Muscle of back (tissue), 11 donors: Measurements from ENCODE around the gene KIR2DL1. TPM values are rescaled to one million over a fixed set of nuclear protein-coding genes. Genes with fewer than 3 reads are reported as not detected.
"Not testable (repeated sequence)": the region's sequence is repeated elsewhere in the genome, so short reads cannot be mapped to it uniquely, and the experiment has no call there.

ENCODE experiments used
- DNase-seq, 3 donors: peaks; one replicate each; pipeline versions ENCODE4 v3.0.0 to v3.0.0-alpha.2; 2013
- polyA plus RNA-seq, 10 donors: library from polyadenylated mRNA; unstranded; fragments of 120-200 nt; gene quantifications; one replicate each; pipeline ENCODE4 v1.2.1, GENCODE V29; 2013; ENCODE audit not compliant: insufficient read length in 10 of 10

The KIR2DL1 gene
- polyA plus RNA-seq, 10 donors = not detected

DNA sequence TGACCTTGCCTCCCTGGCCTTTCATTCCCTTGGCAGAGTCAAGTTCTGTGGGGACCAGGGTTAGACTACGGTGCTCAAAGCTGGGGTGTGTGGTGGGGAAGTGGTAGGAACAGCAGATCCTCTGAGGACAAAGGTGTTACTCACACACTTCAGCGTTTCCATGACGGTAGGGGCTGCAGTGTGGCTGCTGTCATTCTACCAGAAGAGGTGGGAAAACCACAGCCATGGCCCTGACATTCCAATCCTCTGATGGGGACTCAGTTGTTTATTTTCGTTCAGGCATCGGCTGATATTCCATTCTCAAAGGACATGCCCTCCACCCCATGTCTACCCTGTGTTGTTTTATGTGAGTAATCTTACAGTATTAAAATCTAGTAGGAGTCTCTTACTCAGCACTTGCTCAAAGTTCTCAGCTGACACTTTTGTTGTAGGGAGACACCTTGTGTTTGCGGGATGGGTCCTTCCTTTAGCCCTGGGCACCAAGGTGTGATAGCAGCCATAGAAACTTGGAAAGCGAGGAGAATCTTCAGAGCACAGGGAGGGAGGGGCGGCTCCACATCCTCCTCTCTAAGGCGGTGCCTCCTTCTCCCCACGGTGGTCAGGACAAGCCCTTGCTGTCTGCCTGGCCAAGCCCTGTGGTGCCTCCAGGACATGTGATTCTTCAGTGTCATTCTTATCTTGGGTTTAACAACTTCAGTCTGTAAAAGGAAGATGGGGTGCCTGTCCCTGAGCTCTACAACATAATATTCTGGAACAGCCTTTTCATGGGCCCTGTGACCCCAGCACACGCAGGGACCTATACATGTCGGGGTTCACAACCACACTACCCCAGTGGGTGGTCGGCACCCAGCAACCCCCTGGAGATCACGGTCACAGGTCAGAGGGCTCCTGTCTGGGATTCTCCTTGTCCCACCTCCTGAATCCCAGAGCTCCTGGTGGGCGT lies 1.7 kb downstream of the KIR2DL1 start:
- not testable (repeated sequence) for DNase-seq

DNA sequence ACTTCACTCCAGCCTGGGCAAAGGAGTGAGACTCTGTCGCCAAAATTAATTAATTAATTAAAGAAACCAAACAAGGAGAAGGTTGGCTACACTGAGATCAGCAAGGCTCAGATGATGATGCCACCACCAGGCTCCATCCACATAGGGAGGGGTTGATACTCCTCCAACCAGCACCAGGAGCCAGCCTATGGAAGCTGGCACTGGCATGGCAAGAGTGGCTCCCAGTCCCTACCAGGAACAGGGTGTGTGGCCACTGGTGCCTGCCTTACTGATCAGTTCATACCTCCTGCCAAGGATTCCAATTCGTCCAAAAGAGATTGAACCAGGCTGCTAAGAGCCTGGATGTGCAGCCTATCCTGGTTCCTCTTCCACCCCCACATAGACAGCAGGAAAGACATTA lies 3.1 kb downstream of the KIR2DL1 start:
- DNase-seq = not testable (repeated sequence)

DNA sequence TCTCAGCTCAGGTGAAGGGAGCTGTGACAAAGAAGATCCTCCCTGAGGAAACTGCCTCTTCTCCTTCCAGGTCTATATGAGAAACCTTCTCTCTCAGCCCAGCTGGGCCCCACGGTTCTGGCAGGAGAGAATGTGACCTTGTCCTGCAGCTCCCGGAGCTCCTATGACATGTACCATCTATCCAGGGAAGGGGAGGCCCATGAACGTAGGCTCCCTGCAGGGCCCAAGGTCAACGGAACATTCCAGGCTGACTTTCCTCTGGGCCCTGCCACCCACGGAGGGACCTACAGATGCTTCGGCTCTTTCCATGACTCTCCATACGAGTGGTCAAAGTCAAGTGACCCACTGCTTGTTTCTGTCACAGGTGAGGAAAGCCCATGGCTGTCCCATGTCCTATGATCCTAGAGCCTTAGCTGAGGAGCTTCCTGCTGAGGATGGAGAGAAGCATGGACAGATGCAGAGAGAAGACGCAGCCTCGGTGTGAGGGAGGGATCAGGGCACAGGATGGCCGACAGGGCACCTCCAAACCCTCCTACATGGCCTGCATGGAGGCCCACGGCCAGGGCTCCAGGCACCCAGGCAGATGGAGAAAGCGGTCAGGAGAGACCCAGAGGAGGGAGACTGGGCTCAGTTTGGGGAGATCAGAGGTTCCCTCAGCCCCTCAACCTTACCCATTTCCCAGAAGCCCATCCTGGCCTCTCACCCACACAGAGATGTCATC lies 5.7 kb downstream of the KIR2DL1 start:
- DNase-seq = not testable (repeated sequence)

- DNase-seq = not testable (repeated sequence)
Measured at GRCh38 chr19:54775830-54776229, 6.2 kb downstream of the KIR2DL1 start.

DNA sequence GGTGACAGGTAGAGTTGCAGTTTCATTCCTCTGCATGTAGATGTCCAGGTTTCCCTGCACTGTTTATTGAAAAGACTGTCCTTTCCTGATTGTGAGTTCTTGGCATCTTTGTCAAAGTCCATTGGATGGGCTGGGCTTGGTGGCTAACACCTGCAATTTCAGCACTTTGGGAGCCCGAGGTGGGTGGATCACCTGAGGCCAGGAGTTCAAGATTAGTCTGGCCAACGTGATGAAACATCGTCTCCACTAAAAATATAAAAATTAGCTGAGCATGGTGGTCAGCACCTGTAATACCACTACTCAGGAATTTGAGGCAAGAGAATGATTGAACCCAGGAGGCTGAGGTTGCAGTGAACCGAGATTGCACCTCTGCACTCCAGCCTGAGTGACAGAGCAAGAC lies 8.3 kb downstream of the KIR2DL1 start:
- DNase-seq = not testable (repeated sequence)

DNA sequence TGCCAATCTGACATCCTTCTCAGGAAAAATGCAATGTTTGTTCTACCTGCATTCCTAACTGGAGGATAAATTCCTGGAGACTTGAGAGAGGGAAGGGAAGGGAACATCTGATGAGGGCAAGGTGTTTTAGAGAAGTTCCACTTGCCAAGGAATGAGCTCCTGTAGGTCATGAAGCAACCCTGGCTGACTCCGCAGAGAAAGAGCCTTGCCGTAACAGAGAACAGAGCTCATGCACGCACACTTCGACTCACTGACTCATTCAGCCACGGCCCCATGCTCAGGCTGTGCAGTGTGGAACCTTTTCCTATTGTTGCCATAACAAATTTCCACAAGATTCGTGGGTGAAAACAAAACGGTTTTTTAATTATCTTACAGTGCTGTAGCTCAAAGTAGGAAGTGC lies 9.3 kb downstream of the KIR2DL1 start:
- not testable (repeated sequence) for DNase-seq

- not testable (repeated sequence) for DNase-seq
Measured at GRCh38 chr19:54782916-54783315, 13.3 kb downstream of the KIR2DL1 start.

GRCh38 chr19:54786091-54786723 lies 16.6 kb downstream of the KIR2DL1 start:
- not testable (repeated sequence) for DNase-seq

- not testable (repeated sequence) for DNase-seq
Measured at GRCh38 chr19:54788154-54788553, 18.6 kb downstream of the KIR2DL1 start.

DNA sequence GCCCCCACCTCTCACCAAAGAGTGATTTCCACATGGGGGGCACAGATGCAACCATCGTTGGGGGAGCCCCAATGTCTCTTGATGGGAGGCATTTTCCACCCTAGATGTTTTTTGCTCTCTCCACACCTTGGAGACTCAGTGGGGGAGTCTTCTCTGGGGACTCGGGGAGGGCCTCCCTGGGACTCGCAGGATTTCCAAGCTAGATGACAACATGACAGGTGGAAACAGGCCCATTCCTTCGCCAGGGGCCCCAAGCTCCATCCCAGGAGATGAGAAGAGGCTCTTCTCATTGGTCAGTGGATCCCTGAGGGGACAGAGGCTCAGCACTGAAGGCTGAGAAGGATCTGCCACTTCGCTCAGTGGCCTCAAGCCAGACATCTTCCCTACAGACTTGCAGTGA lies 21.1 kb downstream of the KIR2DL1 start:
- DNase-seq = no peak

DNA sequence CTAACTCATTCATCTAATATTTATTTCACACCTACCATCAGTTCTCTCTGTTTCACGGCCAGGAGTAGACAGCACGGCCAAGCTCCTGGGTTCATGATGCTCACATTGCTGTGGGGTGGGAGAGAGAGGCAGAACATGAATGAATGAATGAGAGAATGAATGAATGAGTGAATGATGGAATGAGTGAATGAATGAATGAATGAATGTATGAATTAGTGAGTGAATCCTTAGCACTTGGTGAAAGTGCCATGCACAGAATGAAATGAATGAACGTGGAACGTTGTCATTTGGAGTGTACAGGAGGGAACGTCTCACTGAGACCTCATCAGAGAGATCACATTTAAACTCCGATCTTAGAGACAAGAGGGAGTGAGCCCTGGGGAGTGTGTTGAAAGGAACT lies 21.9 kb downstream of the KIR2DL1 start:
- DNase-seq = no peak

GRCh38 chr19:54792814-54793213 lies 23.2 kb downstream of the KIR2DL1 start:
- DNase-seq = no peak

DNA sequence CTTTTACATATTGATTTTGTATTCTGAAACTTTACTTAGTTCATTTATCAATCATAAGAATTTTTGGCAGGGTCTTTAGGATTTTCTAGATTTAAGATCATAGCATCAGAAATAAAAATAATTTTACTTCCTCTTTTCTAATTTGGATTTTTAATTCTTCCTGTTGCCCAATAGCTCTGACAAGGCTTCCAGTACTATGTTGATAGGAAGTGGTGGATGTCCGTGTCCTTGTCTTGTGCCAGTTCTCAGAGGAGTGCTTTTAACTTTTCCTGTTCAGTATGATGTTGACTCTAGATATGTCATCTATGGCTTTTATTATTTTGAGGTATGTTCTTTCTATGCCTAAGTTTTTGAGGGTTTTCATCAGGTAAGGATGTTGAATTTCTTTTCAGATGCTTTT lies 26.2 kb downstream of the KIR2DL1 start:
- DNase-seq = no peak

- no peak for DNase-seq
Measured at GRCh38 chr19:54803410-54803809, 33.8 kb downstream of the KIR2DL1 start, which contains the start of gene KIR2DL4. KIR2DL4 (plus strand) TSS chr19:54803610; CDS start chr19:54803652, 42 bp downstream.

- no peak for DNase-seq
Measured at GRCh38 chr19:54804101-54804500, 34.5 kb downstream of the KIR2DL1 start.

GRCh38 chr19:54804571-54804970 lies 35.0 kb downstream of the KIR2DL1 start:
- DNase-seq = no peak

DNA sequence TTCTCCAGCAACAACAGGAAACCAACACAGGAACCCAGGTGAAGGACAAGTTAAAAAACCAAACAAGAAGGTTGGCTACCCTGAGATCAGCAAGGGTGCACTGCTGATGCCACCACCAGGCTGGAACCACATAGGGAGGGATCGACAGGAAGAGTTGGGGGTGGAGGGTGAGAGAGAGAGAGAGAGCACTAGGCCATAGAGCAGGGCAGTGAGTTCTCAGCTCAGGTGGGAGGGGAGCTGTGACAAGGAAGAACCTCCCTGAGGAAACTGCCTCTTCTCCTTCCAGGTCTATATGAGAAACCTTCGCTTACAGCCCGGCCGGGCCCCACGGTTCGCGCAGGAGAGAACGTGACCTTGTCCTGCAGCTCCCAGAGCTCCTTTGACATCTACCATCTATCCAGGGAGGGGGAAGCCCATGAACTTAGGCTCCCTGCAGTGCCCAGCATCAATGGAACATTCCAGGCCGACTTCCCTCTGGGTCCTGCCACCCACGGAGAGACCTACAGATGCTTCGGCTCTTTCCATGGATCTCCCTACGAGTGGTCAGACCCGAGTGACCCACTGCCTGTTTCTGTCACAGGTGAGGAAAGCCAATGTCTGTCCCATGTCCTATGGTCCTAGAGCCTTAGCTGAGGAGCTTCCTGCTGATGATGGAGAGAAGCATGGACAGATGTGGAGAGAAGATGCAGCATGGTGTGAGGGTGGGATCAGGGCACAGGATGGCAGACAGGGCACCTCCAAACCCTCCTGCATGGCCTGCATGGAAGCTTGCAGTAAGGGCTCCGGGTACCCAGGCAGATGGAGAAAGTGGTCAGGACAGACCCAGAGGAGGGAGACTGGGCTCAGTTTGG lies 36.3 kb downstream of the KIR2DL1 start:
- DNase-seq = no peak

- no peak for DNase-seq
Measured at GRCh38 chr19:54806516-54806838, 36.9 kb downstream of the KIR2DL1 start.

DNA sequence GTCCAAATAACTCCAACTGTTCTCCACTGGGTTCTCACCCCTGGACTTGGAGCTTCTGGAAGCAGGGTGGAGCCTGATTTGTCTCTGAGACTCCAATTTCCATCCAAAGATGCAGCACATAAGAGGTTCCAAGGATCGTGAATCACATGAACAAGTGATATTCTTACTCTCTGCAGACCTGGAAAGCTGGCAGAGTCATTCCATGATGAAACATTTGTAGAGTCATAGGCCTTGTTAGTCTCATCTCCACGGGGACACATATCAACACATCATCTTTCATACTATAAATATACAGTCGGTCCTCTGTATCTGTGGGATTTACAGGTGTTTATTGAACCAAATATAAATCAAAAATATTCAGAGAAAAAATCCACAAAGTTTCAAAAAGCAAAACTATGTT lies 45.0 kb downstream of the KIR2DL1 start:
- not testable (repeated sequence) for DNase-seq

GRCh38 chr19:54816251-54816650 lies 46.7 kb downstream of the KIR2DL1 start, which contains the start of gene KIR3DL1:
KIR3DL1 (plus strand) TSS chr19:54816468.
- DNase-seq = not testable (repeated sequence)
